GM19025 (cell line): Measurements from ENCODE around the gene ADSS2.
"Not testable (repeated sequence)": the region's sequence is repeated elsewhere in the genome, so short reads cannot be mapped to it uniquely, and the experiment has no call there.

ENCODE experiments used
- ATAC-seq: cut with Tn5 transposase; IDR thresholded peaks from one replicate; pipeline ENCODE4 v1.9.1; 2021; ENCODE audit warnings: mild to moderate bottlenecking, low read depth, moderate library complexity; ENCODE audit not compliant: unreplicated experiment

ADSS2 gene

GRCh38 chr1:244369256-244370057 is 82.3 kb downstream of the ADSS2 start:
- ATAC-seq, result no peak

- no peak for ATAC-seq
Measured at GRCh38 chr1:244368279-244368678, 83.4 kb downstream of the ADSS2 start.

GRCh38 chr1:244367399-244368114 is 84.2 kb downstream of the ADSS2 start:
- no peak for ATAC-seq

GRCh38 chr1:244365809-244366208 is 85.9 kb downstream of the ADSS2 start:
- ATAC-seq, result no peak

- ATAC-seq, result not testable (repeated sequence)
Measured at GRCh38 chr1:244365262-244365661, 86.4 kb downstream of the ADSS2 start.

GRCh38 chr1:244362476-244362875 is 89.2 kb downstream of the ADSS2 start:
- ATAC-seq, result no peak

GRCh38 chr1:244361764-244362473 is 89.8 kb downstream of the ADSS2 start:
- no peak for ATAC-seq
